HCT116 (cell line): ENCODE measurements around the gene AKT3. TPM values are rescaled to one million over a fixed set of nuclear protein-coding genes. Genes with fewer than 3 reads are reported as not detected.

Source experiments
- ATAC-seq: fragments of 200-7000 bp; cut with Tn5 transposase; 2 replicates; pipeline ENCODE4 v1.9.1; 2020; ENCODE audit warnings: mild to moderate bottlenecking, moderate library complexity
- BruUV-seq: library from RNA; stranded (reverse); fragments of 400-500 nt; replicated peaks from 2 replicates; lab custom pipeline; 2021; lab: Mats Ljungman, UMichigan
- CTCF ChIA-PET: fragments of 300-600 bp; sonication (Branson Sonifier 250); formaldehyde crosslinking; loops from one replicate; lab custom pipeline; 2021; ENCODE audit warnings: antibody characterized with exemption; lab: Charles Lee
- POLR2A ChIA-PET: fragments of 300-600, 350-600 bp; sonication (Branson Sonifier 250); formaldehyde crosslinking; loops from one replicate; lab custom pipeline; 2021; ENCODE audit warnings: antibody characterized with exemption; lab: Charles Lee
- RAD21 ChIA-PET, 2 experiments: fragments of 300-600 bp; sonication (Branson Sonifier 250); formaldehyde crosslinking; loops; one replicate each; lab custom pipeline; 2023; ENCODE audit warnings: low total read pairs in 2 of 2; ENCODE audit not compliant: uncharacterized antibody in 2 of 2, unreplicated experiment in 2 of 2, low non-redundant PET in 1 of 2; lab: Charles Lee
- DNase-seq: peaks from one replicate; pipeline ENCODE4 v3.0.0-alpha.2; 2010; ENCODE audit warnings: low read depth, low spot score
- H2AFZ ChIP-seq: fragments of 200-600 bp; shearing (Covaris generic), sonication (generic); 2 replicates; pipeline ENCODE4 v1.6.1; 2017; ENCODE audit warnings: low read depth, mixed run types, mixed read lengths, antibody characterized with exemption, low read length; ENCODE audit not compliant: poor library complexity, severe bottlenecking
- H3K27ac ChIP-seq: 2 replicates; pipeline ENCODE4 v1.5.1; 2012; ENCODE audit warnings: low read depth, low read length
- H3K27me3 ChIP-seq: fragments of 200-600 bp; sonication (generic); 2 replicates; pipeline ENCODE4 v1.6.1; 2016; ENCODE audit warnings: mixed run types, low read length, mixed read lengths; ENCODE audit not compliant: insufficient read depth
- H3K36me3 ChIP-seq, 2 experiments: fragments of 200-500 bp in 1 of 2; fragments of 200-600 bp in 1 of 2; sonication (Bioruptor generic) in 1 of 2; sonication (generic) in 1 of 2; 2 replicates each; pipeline versions ENCODE4 v1.5.1 to v1.6.1; 2014 to 2016; ENCODE audit warnings: low read length in 2 of 2, inconsistent platforms in 1 of 2, mixed read lengths in 1 of 2, mixed run types in 1 of 2; ENCODE audit not compliant: insufficient read depth in 2 of 2, control insufficient read depth in 1 of 2
- H3K4me1 ChIP-seq, 2 experiments: fragments of 200-600 bp in 1 of 2; sonication (generic) in 1 of 2; 2 replicates each; pipeline versions ENCODE4 v1.5.1 to v1.6.1; 2012 to 2017; ENCODE audit warnings: low read length in 2 of 2, inconsistent platforms in 1 of 2, mild to moderate bottlenecking in 1 of 2, mixed read lengths in 1 of 2, mixed run types in 1 of 2, moderate library complexity in 1 of 2; ENCODE audit not compliant: insufficient read depth in 2 of 2, control insufficient read depth in 1 of 2
- H3K4me2 ChIP-seq: fragments of 200-600 bp; sonication (generic); 2 replicates; pipeline ENCODE4 v1.6.1; 2017; ENCODE audit warnings: mixed run types, low read length, mixed read lengths
- H3K4me3 ChIP-seq, 2 experiments: fragments of 200-600 bp in 1 of 2; sonication (generic) in 1 of 2; replicated peaks in 1 of 2; 2 replicates each; pipeline ENCODE4 v1.5.1; 2011 to 2016; ENCODE audit warnings: low read length in 2 of 2, control low read depth in 1 of 2, low read depth in 1 of 2, mild to moderate bottlenecking in 1 of 2, mixed read lengths in 1 of 2, mixed run types in 1 of 2
- H3K79me2 ChIP-seq: fragments of 200-600 bp; sonication (generic); 2 replicates; pipeline ENCODE4 v1.6.1; 2017; ENCODE audit warnings: mild to moderate bottlenecking, mixed run types, low read length, moderate library complexity, mixed read lengths; ENCODE audit not compliant: insufficient read depth
- H3K9ac ChIP-seq: fragments of 200-600 bp; sonication (generic); 2 replicates; pipeline ENCODE4 v1.6.1; 2016; ENCODE audit warnings: low read length, mixed read lengths
- H3K9me2 ChIP-seq: fragments of 200-600 bp; sonication (generic), shearing (Covaris generic); 2 replicates; pipeline ENCODE4 v1.6.1; 2017; ENCODE audit warnings: mixed run types, mild to moderate bottlenecking, moderate library complexity; ENCODE audit not compliant: insufficient read depth
- H3K9me3 ChIP-seq, 2 experiments: fragments of 200-500 bp in 1 of 2; fragments of 200-600 bp in 1 of 2; sonication (Bioruptor generic) in 1 of 2; sonication (generic) in 1 of 2; 2 replicates each; pipeline ENCODE4 v1.6.1; 2014 to 2017; ENCODE audit warnings: low read length in 2 of 2, mixed read lengths in 2 of 2, inconsistent platforms in 1 of 2, low read depth in 1 of 2, mild to moderate bottlenecking in 1 of 2, mixed run types in 1 of 2, moderate library complexity in 1 of 2; ENCODE audit not compliant: control insufficient read depth in 1 of 2, insufficient read depth in 1 of 2
- H4K20me1 ChIP-seq: fragments of 200-600 bp; sonication (generic), shearing (Covaris generic); 2 replicates; pipeline ENCODE4 v1.6.1; 2017; ENCODE audit warnings: mixed run types, mild to moderate bottlenecking, moderate library complexity; ENCODE audit not compliant: insufficient read depth
- ATF3 ChIP-seq: IDR thresholded peaks from 2 replicates; pipeline ENCODE4 v1.6.1; 2012
- CBX3 ChIP-seq: IDR thresholded peaks from 2 replicates; pipeline ENCODE4 v1.6.1; 2012; ENCODE audit warnings: low read depth
- EGR1 ChIP-seq: IDR thresholded peaks from 2 replicates; pipeline ENCODE4 v1.6.1; 2012; ENCODE audit warnings: low read depth
- EZH2phosphoT487 ChIP-seq: fragments of 200-600 bp; IDR thresholded peaks from 2 replicates; pipeline ENCODE4 v1.6.1; 2018; ENCODE audit warnings: antibody characterized with exemption, borderline replicate concordance
- MAX ChIP-seq: IDR thresholded peaks from 2 replicates; pipeline ENCODE4 v1.6.1; 2012
- POLR2A ChIP-seq: IDR thresholded peaks from 2 replicates; pipeline ENCODE4 v1.7.0; 2011; ENCODE audit warnings: borderline replicate concordance; ENCODE audit not compliant: insufficient read depth, insufficient read length; ENCODE audit errors: extremely low read depth
- SIN3A ChIP-seq: IDR thresholded peaks from 2 replicates; pipeline ENCODE4 v1.6.1; 2012; ENCODE audit warnings: low read depth
- TCF7L2 ChIP-seq: IDR thresholded peaks from 2 replicates; pipeline ENCODE4 v1.7.0; 2011; ENCODE audit warnings: borderline replicate concordance, inconsistent platforms; ENCODE audit not compliant: insufficient read depth, insufficient read length; ENCODE audit errors: extremely low read depth
- YY1 ChIP-seq: IDR thresholded peaks from 2 replicates; pipeline ENCODE4 v1.6.1; 2011; ENCODE audit warnings: low read length, low read depth, moderate library complexity, mild to moderate bottlenecking; ENCODE audit not compliant: insufficient replicate concordance; ENCODE audit errors: extremely low read depth
- ZBTB33 ChIP-seq: IDR thresholded peaks from 2 replicates; pipeline ENCODE4 v1.6.1; 2011; ENCODE audit warnings: mild to moderate bottlenecking, low read length, moderate library complexity; ENCODE audit not compliant: insufficient replicate concordance; ENCODE audit errors: extremely low read depth
- ZFX ChIP-seq: fragments of 450-650 bp; IDR thresholded peaks from 2 replicates; pipeline ENCODE4 v1.6.1; 2017
- ZNF274 ChIP-seq: fragments of 200-500 bp; sonication (Bioruptor generic); IDR thresholded peaks from 2 replicates; pipeline ENCODE4 v1.6.1; 2014; ENCODE audit warnings: mild to moderate bottlenecking, low read depth, low read length, inconsistent platforms
- intact Hi-C: fragments of 100-400 bp; cut with micrococcal nuclease; formaldehyde crosslinking; loops from 2 replicates; pipeline ENCODE4 v1.10.0; 2022
- total RNA-seq: library from RNA; stranded (reverse); gene quantifications from one replicate; pipeline ENCODE4 v1.2.1, GENCODE V29; 2021; ENCODE audit not compliant: unreplicated experiment
- TF ChIP-seq, protein P1 (sequence below), 3 experiments: fragments of 200-600 bp in 1 of 3; sonication (generic) in 1 of 3; IDR thresholded peaks in 2 of 3; conservative IDR thresholded peaks in 1 of 3; 2 replicates each; pipeline ENCODE4 v1.5.1; 2012 to 2017; ENCODE audit warnings: low read depth in 2 of 3, low read length in 2 of 3, antibody characterized with exemption in 1 of 3, borderline replicate concordance in 1 of 3, control low read depth in 1 of 3, mild to moderate bottlenecking in 1 of 3, mixed read lengths in 1 of 3, mixed run types in 1 of 3, moderate library complexity in 1 of 3; ENCODE audit not compliant: insufficient read depth in 1 of 3

Gene AKT3
- total RNA-seq, 1 experiment from 2014 or later = 0.49 TPM

GRCh38 chr1:243535014-243535413 is 315.0 kb downstream of the AKT3 start:
- ChIA-PET CTCF (no interaction called here), RAD21 (no interaction called here), POLR2A (no interaction called here)
- no peak overlapping the region for H2AFZ ChIP-seq
- H3K9me2 ChIP-seq = no peaks in the 10 kb centered on the region; the same call in 1 of the 2 replicates
- ATAC-seq (no peak), DNase-seq (no peak)
- no peaks in the 10 kb centered on the region for H3K9me3 ChIP-seq
- TF ChIP-seq ZNF274 (no peak), SIN3A (no peak), TCF7L2 (no peak), CBX3 (no peak), EGR1 (no peak), ATF3 (no peak), POLR2A (no peak)
- TF ChIP-seq, protein P1, sequence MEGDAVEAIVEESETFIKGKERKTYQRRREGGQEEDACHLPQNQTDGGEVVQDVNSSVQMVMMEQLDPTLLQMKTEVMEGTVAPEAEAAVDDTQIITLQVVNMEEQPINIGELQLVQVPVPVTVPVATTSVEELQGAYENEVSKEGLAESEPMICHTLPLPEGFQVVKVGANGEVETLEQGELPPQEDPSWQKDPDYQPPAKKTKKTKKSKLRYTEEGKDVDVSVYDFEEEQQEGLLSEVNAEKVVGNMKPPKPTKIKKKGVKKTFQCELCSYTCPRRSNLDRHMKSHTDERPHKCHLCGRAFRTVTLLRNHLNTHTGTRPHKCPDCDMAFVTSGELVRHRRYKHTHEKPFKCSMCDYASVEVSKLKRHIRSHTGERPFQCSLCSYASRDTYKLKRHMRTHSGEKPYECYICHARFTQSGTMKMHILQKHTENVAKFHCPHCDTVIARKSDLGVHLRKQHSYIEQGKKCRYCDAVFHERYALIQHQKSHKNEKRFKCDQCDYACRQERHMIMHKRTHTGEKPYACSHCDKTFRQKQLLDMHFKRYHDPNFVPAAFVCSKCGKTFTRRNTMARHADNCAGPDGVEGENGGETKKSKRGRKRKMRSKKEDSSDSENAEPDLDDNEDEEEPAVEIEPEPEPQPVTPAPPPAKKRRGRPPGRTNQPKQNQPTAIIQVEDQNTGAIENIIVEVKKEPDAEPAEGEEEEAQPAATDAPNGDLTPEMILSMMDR (IDR thresholded peaks at IDR 0.05 in 2 of 3, conservative IDR thresholded peaks at IDR 0.05 in 1 of 3; ENCODE audit: borderline replicate concordance in 1 of 3, insufficient read depth in 1 of 3, low read depth in 2 of 3, low read length in 2 of 3) = no peak
- no peak overlapping the region for H3K27ac ChIP-seq
- no peak overlapping the region for H3K4me3 ChIP-seq
- no peaks in the 10 kb centered on the region for H3K79me2 ChIP-seq
- no peaks in the 10 kb centered on the region for H4K20me1 ChIP-seq
- no peaks in the 10 kb centered on the region for H3K36me3 ChIP-seq
- H3K9ac ChIP-seq = no peak overlapping the region
- H3K27me3 ChIP-seq = no peaks in the 10 kb centered on the region
- BruUV-seq = no TSS peak
- H3K4me2 ChIP-seq = no peak overlapping the region
- intact Hi-C loops = no loop called here
- H3K4me1 ChIP-seq = no peaks in the 10 kb centered on the region

DNA sequence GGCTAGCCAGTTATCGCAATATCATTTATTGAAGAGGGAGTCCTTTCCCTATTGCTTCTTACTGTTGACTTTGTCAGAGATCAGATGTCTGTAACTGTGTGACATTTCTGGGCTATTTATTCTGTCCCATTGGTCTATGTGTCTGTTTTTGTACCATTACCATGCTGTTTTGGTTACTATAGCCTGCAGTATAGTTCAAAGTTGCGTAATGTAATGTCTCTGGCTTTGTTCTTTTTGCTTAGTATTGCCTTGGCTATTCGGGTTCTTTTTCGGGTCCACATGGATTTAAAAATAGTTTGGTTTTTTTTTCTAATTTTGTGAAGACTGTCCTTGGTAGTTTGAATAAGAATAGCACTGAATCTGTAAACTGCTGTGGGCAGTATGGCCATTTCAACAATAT is 320.5 kb downstream of the AKT3 start:
- no peak for DNase-seq
- H3K36me3 ChIP-seq = no peaks in the 10 kb centered on the region
- no peaks in the 10 kb centered on the region for H3K9me3 ChIP-seq
- peaks cover 0 to 11% of the 10 kb centered on the region in 2 experiments; a peak in 3 of 4 replicates for H3K4me1 ChIP-seq
- no TSS peak for BruUV-seq
- ChIA-PET RAD21 (no interaction called here), CTCF (no interaction called here), POLR2A (no interaction called here)
- no peaks in the 10 kb centered on the region for H3K79me2 ChIP-seq
- no peak for ATAC-seq
- H3K27me3 ChIP-seq = no peaks in the 10 kb centered on the region
- no peak overlapping the region for H3K4me2 ChIP-seq
- H2AFZ ChIP-seq = no peak overlapping the region
- no peak overlapping the region for H3K9ac ChIP-seq
- intact Hi-C loops = no loop called here
- no peak overlapping the region for H3K4me3 ChIP-seq
- no peak overlapping the region for H3K27ac ChIP-seq
- H3K9me2 ChIP-seq = no peaks in the 10 kb centered on the region
- H4K20me1 ChIP-seq = no peaks in the 10 kb centered on the region
- TF ChIP-seq MAX (no peak), POLR2A (no peak), EZH2phosphoT487 (no peak), YY1 (no peak), ZFX (no peak), ZBTB33 (no peak)
